Activated CD4-positive, alpha-beta T cell treated with anti-CD3 and anti-CD28 coated beads, Interleukin-2, amount 10 ng/mL, durations not matched to agents 7 days and 5 days (primary cell): ENCODE results near the gene LRRC47. TPM values are rescaled to one million over a fixed set of nuclear protein-coding genes. Genes with fewer than 3 reads are reported as not detected.

Source experiments
- CTCF ChIA-PET: fragments of 350-600 bp; sonication (Branson Sonifier 250); formaldehyde crosslinking; loops from one replicate; lab custom pipeline; 2021; ENCODE audit warnings: antibody characterized with exemption; lab: Charles Lee
- POLR2A ChIA-PET: fragments of 350-600 bp; sonication (Branson Sonifier 250); formaldehyde crosslinking; loops from one replicate; lab custom pipeline; 2021; ENCODE audit warnings: antibody characterized with exemption; lab: Charles Lee
- DNase-seq: peaks from one replicate; pipeline ENCODE4 v3.0.0-alpha.2; 2020
- H3K27ac Mint-ChIP-seq: one replicate; pipeline ENCODE4 v1.8.0; 2021; ENCODE audit warnings: mild to moderate bottlenecking, moderate library complexity, mixed read lengths
- H3K27me3 Mint-ChIP-seq: one replicate; pipeline ENCODE4 v1.8.0; 2021; ENCODE audit warnings: mixed read lengths
- H3K36me3 Mint-ChIP-seq: one replicate; pipeline ENCODE4 v1.8.0; 2021; ENCODE audit warnings: low read depth, mixed read lengths
- H3K4me1 Mint-ChIP-seq: one replicate; pipeline ENCODE4 v1.8.0; 2021; ENCODE audit warnings: mixed read lengths
- H3K4me3 Mint-ChIP-seq: one replicate; pipeline ENCODE4 v1.8.0; 2021; ENCODE audit warnings: mild to moderate bottlenecking, moderate library complexity, mixed read lengths
- H3K9me3 Mint-ChIP-seq: one replicate; pipeline ENCODE4 v1.8.0; 2021; ENCODE audit warnings: mixed read lengths
- total RNA-seq, 2 experiments: library from RNA; stranded (reverse); gene quantifications; one replicate each; pipeline ENCODE4 v1.2.3, GENCODE V29; 2021

Gene LRRC47
- total RNA-seq, 2 experiments from 2014 or later, result 37.7 to 42.7 TPM

- ChIA-PET CTCF (no interaction called here), POLR2A (no interaction called here)
These were observed 26.1 kb upstream of the LRRC47 start for GRCh38 chr1:3822421-3822820.

GRCh38 chr1:3821908-3822307 lies 25.6 kb upstream of the LRRC47 start:
- Mint-ChIP-seq H3K36me3 (peaks cover 16% of the 10 kb centered on the region), H3K27ac (no peak overlapping the region), H3K4me1 (no peaks in the 10 kb centered on the region), H3K9me3 (no peaks in the 10 kb centered on the region), H3K27me3 (no peaks in the 10 kb centered on the region), H3K4me3 (no peak overlapping the region)
- DNase-seq, result no peak
- ChIA-PET POLR2A (no interaction called here), CTCF (no interaction called here)

More at GRCh38 chr1:3822421-3822820, 26.1 kb upstream of the LRRC47 start:
- no peak overlapping the region for H3K4me3 Mint-ChIP-seq
- H3K9me3 Mint-ChIP-seq, result no peaks in the 10 kb centered on the region
- H3K27ac Mint-ChIP-seq, result no peak overlapping the region
- H3K36me3 Mint-ChIP-seq, result peaks cover 16% of the 10 kb centered on the region
- no peaks in the 10 kb centered on the region for H3K27me3 Mint-ChIP-seq
- DNase-seq, result no peak
- no peaks in the 10 kb centered on the region for H3K4me1 Mint-ChIP-seq

DNA sequence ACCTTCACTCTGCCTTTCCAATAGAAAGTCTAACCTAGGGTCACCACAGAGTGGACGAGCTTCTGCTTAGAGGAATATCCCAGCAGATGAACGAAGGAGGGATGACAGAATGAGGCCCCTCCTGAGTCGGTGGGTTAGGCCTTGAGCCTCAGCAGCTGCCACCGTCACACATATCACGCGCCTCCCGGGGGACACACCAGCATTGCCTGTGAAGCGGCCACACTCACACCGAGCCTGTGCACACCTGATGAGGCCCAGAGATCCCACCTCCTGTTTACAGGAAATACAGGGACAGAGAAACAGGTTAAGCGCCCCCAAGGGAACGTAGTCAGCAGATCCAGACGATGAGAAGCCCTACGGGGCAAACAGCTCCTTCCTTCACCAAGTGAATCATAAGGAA lies 25.1 kb upstream of the LRRC47 start:
- CTCF ChIA-PET, result no interaction called here
- H3K4me3 Mint-ChIP-seq, result no peak overlapping the region
- POLR2A ChIA-PET, result no interaction called here

DNA sequence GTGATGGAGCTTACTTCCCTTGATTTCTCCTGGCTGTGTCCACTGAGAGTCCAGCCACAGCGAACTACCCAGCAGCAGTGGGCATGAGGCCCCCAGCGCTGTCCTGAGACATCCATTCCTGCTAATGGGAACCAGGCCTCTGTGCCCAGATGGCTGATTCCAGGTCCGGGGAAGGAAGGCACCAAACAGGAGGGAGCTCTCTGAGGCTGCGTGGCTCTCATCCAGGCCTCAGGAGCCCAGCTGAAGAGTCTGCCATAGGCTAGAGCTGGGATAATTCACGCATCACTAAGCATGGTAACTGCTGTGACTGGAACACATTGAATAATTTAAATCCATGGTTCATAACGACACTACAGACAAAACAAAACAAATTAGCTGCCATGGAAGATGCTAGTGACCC lies 24.7 kb upstream of the LRRC47 start:
- no peak overlapping the region for H3K27ac Mint-ChIP-seq
- DNase-seq, result no peak
- ChIA-PET POLR2A (no interaction called here), CTCF (no interaction called here)
- H3K36me3 Mint-ChIP-seq, result peaks cover 16% of the 10 kb centered on the region
- no peaks in the 10 kb centered on the region for H3K27me3 Mint-ChIP-seq
- no peaks in the 10 kb centered on the region for H3K4me1 Mint-ChIP-seq
- H3K9me3 Mint-ChIP-seq, result no peaks in the 10 kb centered on the region
- no peak overlapping the region for H3K4me3 Mint-ChIP-seq

More for the DNA sequence above, 25.1 kb upstream of the LRRC47 start:
- no peak overlapping the region for H3K27ac Mint-ChIP-seq
- H3K4me1 Mint-ChIP-seq, result no peaks in the 10 kb centered on the region
- no peaks in the 10 kb centered on the region for H3K9me3 Mint-ChIP-seq
- peaks cover 16% of the 10 kb centered on the region for H3K36me3 Mint-ChIP-seq
- DNase-seq, result no peak
- H3K27me3 Mint-ChIP-seq, result no peaks in the 10 kb centered on the region

DNA sequence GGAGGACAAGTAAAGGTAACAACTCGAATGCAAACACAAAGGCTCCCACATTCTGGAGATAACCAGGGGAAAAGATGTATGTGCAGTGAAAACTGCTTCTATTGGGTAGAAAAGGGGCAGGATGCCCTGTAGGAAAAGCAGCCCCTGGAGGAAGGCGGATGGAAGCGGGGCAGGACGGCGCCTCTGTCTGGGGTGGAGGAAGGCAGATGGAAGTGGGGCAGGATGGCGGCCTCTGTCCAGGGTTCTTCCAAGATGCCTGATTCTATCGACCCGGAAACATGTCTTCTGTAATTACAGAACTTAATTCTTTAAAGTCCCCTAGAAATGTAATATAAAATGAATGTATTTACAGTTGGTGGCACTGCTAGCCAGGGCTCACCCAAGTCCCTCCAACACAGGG lies 24.0 kb upstream of the LRRC47 start:
- CTCF ChIA-PET, result no interaction called here
- POLR2A ChIA-PET, result no interaction called here

DNA sequence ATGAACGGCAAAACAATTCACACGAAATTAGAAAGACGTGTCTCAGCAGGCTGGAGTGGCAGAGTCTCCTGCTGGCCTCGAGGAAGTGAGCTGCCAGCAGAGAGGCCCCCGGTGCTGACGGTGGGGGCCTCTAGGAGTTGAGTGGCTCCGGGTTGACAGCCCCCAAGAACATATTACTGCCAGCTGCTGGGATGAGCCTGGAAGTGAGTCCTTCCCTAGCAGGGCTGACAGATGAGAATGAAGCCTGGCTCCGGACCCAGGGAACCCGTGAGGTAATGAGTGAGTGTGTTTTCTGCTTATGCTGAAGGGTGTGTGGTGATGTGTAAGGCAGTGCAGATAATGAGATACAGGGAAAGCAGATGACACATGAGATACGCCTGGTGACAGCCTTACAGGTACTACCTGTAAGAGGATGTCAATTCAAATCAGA lies 23.5 kb upstream of the LRRC47 start:
- CTCF ChIA-PET, result no interaction called here
- no peaks in the 10 kb centered on the region for H3K9me3 Mint-ChIP-seq

More for the DNA sequence above, 24.0 kb upstream of the LRRC47 start:
- Mint-ChIP-seq H3K9me3 (no peaks in the 10 kb centered on the region), H3K36me3 (peaks cover 16% of the 10 kb centered on the region), H3K27ac (no peak overlapping the region), H3K4me1 (no peaks in the 10 kb centered on the region), H3K4me3 (no peak overlapping the region), H3K27me3 (no peaks in the 10 kb centered on the region)
- no peak for DNase-seq

DNA sequence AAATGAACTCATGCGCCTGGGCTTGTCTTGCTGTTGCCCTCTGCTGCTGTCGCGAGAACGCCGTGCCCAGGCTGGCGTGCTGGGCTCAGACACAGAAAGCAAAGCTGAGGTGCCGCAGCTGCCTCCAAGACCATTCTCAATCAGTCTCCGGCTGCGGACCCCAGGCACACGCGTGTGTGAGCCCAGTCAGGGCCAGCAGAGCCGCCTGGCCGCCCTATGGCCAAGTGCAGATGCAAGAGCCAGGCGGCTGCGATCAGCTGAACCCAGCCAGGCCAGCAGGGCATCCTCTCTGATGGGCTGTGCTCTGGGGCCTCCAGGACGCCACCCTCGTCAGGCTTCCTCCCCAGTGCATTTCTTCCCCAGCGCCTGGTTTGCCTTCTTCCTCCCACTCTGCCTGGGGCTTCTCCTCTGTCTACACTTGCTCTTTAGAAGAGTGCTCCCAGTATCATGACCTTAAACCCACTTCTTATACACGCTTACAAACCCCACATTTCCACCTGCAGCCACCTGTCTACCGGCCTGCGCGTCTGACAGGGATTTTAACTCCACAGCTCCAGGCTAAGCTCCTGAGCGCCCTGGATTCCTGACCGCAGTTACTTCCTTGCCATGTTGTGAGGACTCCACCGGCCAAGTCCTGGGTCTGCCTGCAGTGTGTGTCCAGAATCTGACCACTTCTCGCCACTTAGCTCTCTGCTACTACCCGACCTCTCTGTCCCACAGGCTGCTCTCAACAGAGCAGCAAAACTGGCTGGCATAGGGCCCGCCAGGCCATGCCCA lies 21.7 kb upstream of the LRRC47 start:
- Mint-ChIP-seq H3K9me3 (no peaks in the 10 kb centered on the region), H3K27ac (no peak overlapping the region), H3K36me3 (peaks cover 9% of the 10 kb centered on the region), H3K4me3 (no peak overlapping the region), H3K4me1 (no peaks in the 10 kb centered on the region), H3K27me3 (no peaks in the 10 kb centered on the region)
- ChIA-PET POLR2A (no interaction called here), CTCF (no interaction called here)
- no peak for DNase-seq

More for the DNA sequence above, 23.5 kb upstream of the LRRC47 start:
- DNase-seq, result no peak
- no peak overlapping the region for H3K4me3 Mint-ChIP-seq
- H3K27me3 Mint-ChIP-seq, result no peaks in the 10 kb centered on the region
- POLR2A ChIA-PET, result no interaction called here
- peaks cover 16% of the 10 kb centered on the region for H3K36me3 Mint-ChIP-seq
- H3K4me1 Mint-ChIP-seq, result no peaks in the 10 kb centered on the region
- H3K27ac Mint-ChIP-seq, result no peak overlapping the region

GRCh38 chr1:3817138-3817740 lies 20.9 kb upstream of the LRRC47 start:
- POLR2A ChIA-PET, result no interaction called here
- Mint-ChIP-seq H3K9me3 (no peaks in the 10 kb centered on the region), H3K36me3 (peaks cover 9% of the 10 kb centered on the region), H3K27me3 (no peaks in the 10 kb centered on the region), H3K4me3 (no peak overlapping the region), H3K4me1 (no peaks in the 10 kb centered on the region), H3K27ac (no peak overlapping the region)
- CTCF ChIA-PET, result interaction anchor here (1.0 kb wide), 1 partner anchor 11 kb away, joined by 3 read pairs; no protein-coding TSS in a partner anchor
- DNase-seq, result no peak

DNA sequence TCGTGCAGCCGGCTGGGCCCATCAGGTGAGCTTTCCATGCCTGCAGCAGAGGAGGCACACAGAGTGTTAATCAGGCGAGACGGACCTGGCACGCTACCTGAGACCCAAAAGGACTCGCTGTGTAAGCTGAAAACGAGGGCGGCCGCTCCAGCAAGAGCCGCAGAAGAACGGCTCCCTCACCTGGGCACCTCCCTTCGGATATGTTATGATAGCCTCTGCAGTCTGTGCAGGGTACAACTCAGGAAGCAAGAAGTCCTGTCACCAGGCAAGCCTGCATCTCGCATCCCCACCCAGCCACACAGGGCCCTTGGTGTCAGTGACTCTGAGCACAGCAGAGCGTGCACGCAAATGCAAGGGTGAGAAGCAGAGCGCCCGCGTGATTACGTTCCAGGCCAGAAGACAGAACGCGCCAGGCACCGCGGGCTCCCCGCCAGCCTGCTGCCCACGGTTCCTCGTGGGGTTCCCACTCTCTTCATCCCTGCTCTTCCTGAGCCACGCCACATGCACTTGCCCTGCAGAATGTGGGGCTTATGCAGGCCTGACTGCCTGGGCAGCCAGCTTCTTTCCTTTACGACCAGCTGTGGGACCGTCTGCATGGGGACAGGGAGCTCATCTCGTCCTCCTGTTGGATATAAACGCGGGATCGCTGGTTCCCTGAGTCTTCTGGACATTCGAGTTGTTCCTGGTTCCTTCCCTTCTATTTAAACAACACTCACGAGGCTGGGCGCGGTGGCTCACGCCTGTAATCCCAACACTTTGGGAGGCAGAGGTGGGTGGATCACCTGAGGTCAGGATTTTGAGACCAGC lies 20.2 kb upstream of the LRRC47 start:
- ChIA-PET POLR2A (no interaction called here), CTCF (interaction anchor here (1.0 kb wide), 1 partner anchor 12 kb away, joined by 3 read pairs; no protein-coding TSS in a partner anchor)
- H3K4me3 Mint-ChIP-seq, result no peak overlapping the region
- no peaks in the 10 kb centered on the region for H3K9me3 Mint-ChIP-seq
- no peaks in the 10 kb centered on the region for H3K4me1 Mint-ChIP-seq
- no peak for DNase-seq
- H3K36me3 Mint-ChIP-seq, result peaks cover 8% of the 10 kb centered on the region
- H3K27me3 Mint-ChIP-seq, result no peaks in the 10 kb centered on the region
- no peak overlapping the region for H3K27ac Mint-ChIP-seq

- H3K36me3 Mint-ChIP-seq, result peaks cover 2% of the 10 kb centered on the region
- H3K4me1 Mint-ChIP-seq, result no peaks in the 10 kb centered on the region
- H3K27ac Mint-ChIP-seq, result no peak overlapping the region
- no peaks in the 10 kb centered on the region for H3K9me3 Mint-ChIP-seq
- POLR2A ChIA-PET, result no interaction called here
- DNase-seq, result no peak
- no peak overlapping the region for H3K4me3 Mint-ChIP-seq
- H3K27me3 Mint-ChIP-seq, result no peaks in the 10 kb centered on the region
- CTCF ChIA-PET, result no interaction called here
These were observed 18.7 kb upstream of the LRRC47 start for GRCh38 chr1:3814771-3815561.

DNA sequence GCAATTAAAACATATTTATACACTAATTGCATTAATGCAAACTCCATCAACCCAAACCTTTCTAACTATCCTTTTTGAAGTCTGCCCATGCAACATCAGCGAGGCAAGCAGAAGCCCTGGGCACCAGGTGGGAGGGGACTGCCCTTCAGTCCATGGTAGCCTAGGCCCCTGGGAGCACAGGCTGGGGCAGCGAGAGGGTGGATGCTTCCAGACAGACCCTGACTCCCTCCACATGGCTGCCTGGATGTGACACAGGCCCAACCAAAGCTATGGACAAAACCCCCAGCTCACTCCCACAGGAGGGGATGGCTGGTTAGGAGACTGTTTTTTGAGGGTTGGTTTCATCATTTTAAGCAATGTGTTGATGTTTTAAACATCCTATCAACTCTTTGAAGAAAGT lies 17.8 kb upstream of the LRRC47 start:
- ChIA-PET POLR2A (no interaction called here), CTCF (no interaction called here)
- no peaks in the 10 kb centered on the region for H3K36me3 Mint-ChIP-seq
- DNase-seq, result no peak
- no peak overlapping the region for H3K27ac Mint-ChIP-seq
- no peaks in the 10 kb centered on the region for H3K27me3 Mint-ChIP-seq
- H3K4me3 Mint-ChIP-seq, result no peak overlapping the region
- no peaks in the 10 kb centered on the region for H3K4me1 Mint-ChIP-seq
- H3K9me3 Mint-ChIP-seq, result no peaks in the 10 kb centered on the region

DNA sequence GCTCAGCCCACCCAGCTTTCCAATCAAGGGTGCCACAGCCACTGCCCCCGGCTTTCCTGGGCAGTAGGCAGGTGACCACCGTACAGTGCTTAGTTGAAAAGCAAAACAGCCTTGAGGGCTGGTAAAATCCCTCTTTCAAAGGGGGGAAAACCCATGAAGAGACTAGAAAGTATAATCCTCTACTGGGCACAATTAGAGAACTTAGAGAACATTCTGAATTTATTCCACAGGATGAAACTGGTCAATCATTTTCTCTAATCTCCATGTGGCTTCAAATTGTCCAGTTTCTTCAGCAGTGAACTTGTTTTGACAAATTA lies 15.3 kb upstream of the LRRC47 start:
- H3K36me3 Mint-ChIP-seq, result no peaks in the 10 kb centered on the region

More for the DNA sequence above, 15.3 kb upstream of the LRRC47 start:
- Mint-ChIP-seq H3K9me3 (peaks cover 4% of the 10 kb centered on the region), H3K27me3 (no peaks in the 10 kb centered on the region), H3K4me3 (no peak overlapping the region), H3K27ac (no peak overlapping the region), H3K4me1 (no peaks in the 10 kb centered on the region)
- CTCF ChIA-PET, result no interaction called here
- DNase-seq, result no peak
- POLR2A ChIA-PET, result no interaction called here
